ENCODE data around the gene AVEN. TPM values are rescaled to one million over a fixed set of nuclear protein-coding genes. Genes with fewer than 3 reads are reported as not detected.

Gene AVEN
- total and polyA plus RNA-seq, 2 experiments from 2014 or later, result 10.7 to 31.7 TPM

DNA sequence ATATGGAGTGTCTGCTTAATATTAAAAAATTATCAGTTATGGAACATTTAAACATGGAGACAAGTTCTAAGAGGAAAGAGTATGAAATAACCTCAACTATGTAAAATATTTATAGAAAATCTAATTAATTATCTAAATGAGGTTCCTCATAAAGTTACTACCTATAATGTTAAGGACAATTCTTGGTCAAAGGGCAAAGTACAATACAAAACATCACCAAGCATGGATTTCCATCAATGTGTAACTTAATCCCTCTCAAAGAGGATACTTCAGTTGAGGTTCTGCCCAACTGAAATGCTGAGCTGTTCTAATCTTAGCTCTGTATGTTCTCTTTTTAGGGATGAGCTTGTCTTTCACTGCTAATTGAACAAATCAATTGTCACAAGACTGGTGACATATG lies 126.7 kb downstream of the AVEN start:
- no peak for TF ChIP-seq CTCF (IDR thresholded peaks at IDR 0.05; ENCODE audit: low read depth, low read length)
- Histone ChIP-seq H3K27me3 (no peaks in the 10 kb centered on the region), H3K36me3 (no peaks in the 10 kb centered on the region), H3K9me3 (ENCODE audit: low read depth) (no peaks in the 10 kb centered on the region), H3K4me1 (ENCODE audit: low read depth) (peaks cover 24% of the 10 kb centered on the region), H3K27ac (no peak overlapping the region), H3K4me3 (no peak overlapping the region)
- no peak for DNase-seq (ENCODE audit: low read depth in 1 of 2, low spot score in 1 of 2)

- Histone ChIP-seq H3K4me1 (ENCODE audit: low read depth) (peaks cover 28% of the 10 kb centered on the region), H3K4me3 (no peak overlapping the region), H3K27ac (no peak overlapping the region), H3K27me3 (no peaks in the 10 kb centered on the region), H3K36me3 (no peaks in the 10 kb centered on the region), H3K9me3 (ENCODE audit: low read depth) (no peaks in the 10 kb centered on the region)
- peak in 1 of 2 donors; percentile 9 for DNase-seq (ENCODE audit: low read depth in 1 of 2, low spot score in 1 of 2)
- no peak for TF ChIP-seq CTCF (IDR thresholded peaks at IDR 0.05; ENCODE audit: low read depth, low read length)
Measured at GRCh38 chr15:33910741-33911140, 128.3 kb downstream of the AVEN start.

DNA sequence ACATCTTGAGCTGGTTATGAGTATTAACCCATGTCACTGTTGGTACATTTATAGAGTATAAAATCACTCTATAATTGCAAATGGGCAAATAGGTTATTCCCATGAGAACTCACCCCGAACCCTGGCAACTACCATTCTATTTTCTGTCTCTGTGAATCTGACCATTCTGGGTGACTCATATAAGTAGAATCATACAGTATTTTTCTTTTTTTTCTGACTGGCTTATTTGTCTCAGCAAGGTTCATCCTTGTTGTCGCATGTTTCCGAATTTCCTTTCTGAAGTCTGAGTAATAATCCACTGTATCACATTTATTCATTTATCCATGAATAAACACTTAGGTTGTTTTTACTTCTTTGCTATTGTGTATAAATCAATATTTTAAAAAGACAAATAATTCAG lies 130.6 kb downstream of the AVEN start:
- no peaks in the 10 kb centered on the region for H3K9me3 ChIP-seq (ENCODE audit: low read depth)
- H3K36me3 ChIP-seq, result no peaks in the 10 kb centered on the region
- peak in 1 of 2 donors; percentile 22 for DNase-seq (ENCODE audit: low read depth in 1 of 2, low spot score in 1 of 2)
- H3K4me1 ChIP-seq (ENCODE audit: low read depth), result peaks cover 28% of the 10 kb centered on the region
- no peak for TF ChIP-seq CTCF (IDR thresholded peaks at IDR 0.05; ENCODE audit: low read depth, low read length)
- H3K27me3 ChIP-seq, result no peaks in the 10 kb centered on the region
- no peak overlapping the region for H3K27ac ChIP-seq
- H3K4me3 ChIP-seq, result no peak overlapping the region

DNA sequence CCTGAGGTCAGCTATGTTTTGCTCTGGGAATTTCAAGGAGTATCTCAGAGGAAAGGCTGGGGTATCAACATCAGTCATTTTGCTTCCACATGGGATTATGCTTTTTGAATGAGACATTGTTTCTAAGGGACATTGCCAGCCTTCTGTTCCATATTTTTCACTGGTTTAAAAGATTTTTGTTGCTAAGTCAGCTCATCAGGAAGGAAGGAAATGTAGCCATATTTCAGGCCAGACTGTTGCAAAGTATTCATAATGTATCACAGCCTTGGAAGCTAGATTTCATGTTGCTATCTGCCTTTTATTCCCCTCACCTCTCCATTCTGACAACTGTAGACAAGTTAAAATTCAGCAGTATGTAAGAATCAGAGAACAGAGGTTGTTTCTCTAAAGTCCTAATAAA lies 131.7 kb downstream of the AVEN start:
- DNase-seq (ENCODE audit: low read depth in 1 of 2, low spot score in 1 of 2), result peak in 1 of 2 donors; percentile 4
- Histone ChIP-seq H3K27me3 (no peaks in the 10 kb centered on the region), H3K9me3 (ENCODE audit: low read depth) (no peaks in the 10 kb centered on the region), H3K27ac (peak overlapping the region; percentile 53), H3K36me3 (no peaks in the 10 kb centered on the region), H3K4me1 (ENCODE audit: low read depth) (peaks cover 26% of the 10 kb centered on the region), H3K4me3 (no peak overlapping the region)
- TF ChIP-seq CTCF (IDR thresholded peaks at IDR 0.05; ENCODE audit: low read depth, low read length), result no peak

DNA sequence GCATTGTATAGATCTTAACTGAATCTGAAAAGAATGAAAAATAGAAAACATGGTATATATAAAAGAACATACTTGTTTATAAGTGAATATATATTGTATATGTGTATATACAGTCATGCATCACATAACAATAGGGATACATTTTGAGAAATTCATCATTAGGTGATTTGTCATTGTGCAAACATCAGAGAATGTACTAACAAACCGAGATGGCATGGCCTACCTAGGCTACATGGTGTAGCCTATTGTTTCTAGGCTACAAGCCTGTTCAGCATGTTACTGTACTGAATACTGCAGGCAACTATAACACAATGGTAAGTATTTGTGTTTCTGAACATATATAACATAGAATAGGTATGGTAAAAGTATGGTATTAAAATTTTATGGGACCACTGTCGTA lies 135.3 kb downstream of the AVEN start:
- Histone ChIP-seq H3K27ac (no peak overlapping the region), H3K9me3 (ENCODE audit: low read depth) (no peaks in the 10 kb centered on the region), H3K36me3 (no peaks in the 10 kb centered on the region), H3K4me1 (ENCODE audit: low read depth) (peaks cover 11% of the 10 kb centered on the region), H3K27me3 (no peaks in the 10 kb centered on the region), H3K4me3 (no peak overlapping the region)
- TF ChIP-seq CTCF (IDR thresholded peaks at IDR 0.05; ENCODE audit: low read depth, low read length), result no peak
- no peak for DNase-seq (ENCODE audit: low read depth in 1 of 2, low spot score in 1 of 2)

GRCh38 chr15:33902043-33902442 lies 137.0 kb downstream of the AVEN start:
- Histone ChIP-seq H3K4me3 (no peak overlapping the region), H3K27ac (no peak overlapping the region), H3K9me3 (ENCODE audit: low read depth) (no peaks in the 10 kb centered on the region), H3K27me3 (no peaks in the 10 kb centered on the region), H3K36me3 (no peaks in the 10 kb centered on the region), H3K4me1 (ENCODE audit: low read depth) (peaks cover 1% of the 10 kb centered on the region)
- DNase-seq (ENCODE audit: low read depth in 1 of 2, low spot score in 1 of 2), result no peak
- no peak for TF ChIP-seq CTCF (IDR thresholded peaks at IDR 0.05; ENCODE audit: low read depth, low read length)
